GM23248 (cell line): ENCODE measurements around the gene ATP6V0D1. TPM values are rescaled to one million over a fixed set of nuclear protein-coding genes. Genes with fewer than 3 reads are reported as not detected.
"Not testable (repeated sequence)": the region's sequence is repeated elsewhere in the genome, so short reads cannot be mapped to it uniquely, and the experiment has no call there.

ENCODE experiments used
- DNase-seq: peaks from one replicate; pipeline ENCODE4 v3.0.0-alpha.2; 2015
- H2AFZ ChIP-seq: fragments of 200-600 bp; sonication (generic); 2 replicates; pipeline ENCODE4 v1.6.1; 2016; ENCODE audit warnings: antibody characterized with exemption
- H3F3A ChIP-seq: fragments of 200-600 bp; sonication (generic); 2 replicates; pipeline ENCODE4 v1.6.1; 2016; ENCODE audit warnings: mild to moderate bottlenecking, antibody characterized with exemption, mixed run types; ENCODE audit not compliant: insufficient read depth
- H3K27ac ChIP-seq: fragments of 200-600 bp; sonication (generic); 2 replicates; pipeline ENCODE4 v1.5.1; 2016; ENCODE audit warnings: mild to moderate bottlenecking
- H3K27me3 ChIP-seq: fragments of 200-600 bp; sonication (generic); replicated peaks from 2 replicates; pipeline ENCODE4 v1.6.1; 2016; ENCODE audit warnings: mild to moderate bottlenecking; ENCODE audit not compliant: insufficient read depth
- H3K36me3 ChIP-seq: fragments of 200-600 bp; sonication (generic); 2 replicates; pipeline ENCODE4 v1.6.1; 2016; ENCODE audit warnings: low read depth, mild to moderate bottlenecking
- H3K4me1 ChIP-seq: fragments of 200-600 bp; sonication (generic); 2 replicates; pipeline ENCODE4 v1.6.1; 2016; ENCODE audit warnings: mild to moderate bottlenecking; ENCODE audit not compliant: insufficient read depth
- H3K4me2 ChIP-seq: fragments of 200-600 bp; sonication (generic); one replicate; pipeline ENCODE4 v1.6.1; 2016; ENCODE audit warnings: mild to moderate bottlenecking; ENCODE audit not compliant: unreplicated experiment
- H3K4me3 ChIP-seq: fragments of 200-600 bp; sonication (generic); 2 replicates; pipeline ENCODE4 v1.5.1; 2016; ENCODE audit warnings: mild to moderate bottlenecking
- H3K79me2 ChIP-seq: fragments of 200-600 bp; sonication (generic); 2 replicates; pipeline ENCODE4 v1.6.1; 2016; ENCODE audit warnings: mild to moderate bottlenecking; ENCODE audit not compliant: insufficient read depth
- H3K9ac ChIP-seq: fragments of 200-600 bp; sonication (generic); 2 replicates; pipeline ENCODE4 v1.6.1; 2016; ENCODE audit warnings: mild to moderate bottlenecking
- H3K9me2 ChIP-seq: fragments of 200-600 bp; sonication (generic); 2 replicates; pipeline ENCODE4 v1.6.1; 2016; ENCODE audit warnings: mixed run types, mild to moderate bottlenecking, moderate library complexity; ENCODE audit not compliant: insufficient read depth
- H3K9me3 ChIP-seq: fragments of 200-600 bp; sonication (generic); one replicate; pipeline ENCODE4 v1.6.1; 2017; ENCODE audit warnings: low read depth
- H4K20me1 ChIP-seq: fragments of 200-600 bp; sonication (generic); 2 replicates; pipeline ENCODE4 v1.6.0; 2016; ENCODE audit not compliant: insufficient read depth
- EZH2 ChIP-seq: fragments of 200-600 bp; sonication (generic); IDR thresholded peaks from 2 replicates; pipeline ENCODE4 v1.6.1; 2018; ENCODE audit warnings: antibody characterized with exemption, mild to moderate bottlenecking; ENCODE audit not compliant: insufficient read depth, poor library complexity, severe bottlenecking
- EZH2phosphoT487 ChIP-seq: fragments of 200-600 bp; sonication (generic); IDR thresholded peaks from 2 replicates; pipeline ENCODE4 v1.6.1; 2018; ENCODE audit warnings: antibody characterized with exemption, moderate library complexity, mild to moderate bottlenecking, low read depth; ENCODE audit not compliant: insufficient read depth
- WGBS, 2 experiments: methylation state at CpG; one replicate each; pipeline ENCODE4 v1.1.6; 2015 to 2017; ENCODE audit warnings: low lambda C conversion rate in 2 of 2, low coverage in 1 of 2; ENCODE audit errors: missing lambda C conversion rate in 2 of 2; 5-methylcytosine and 5-hydroxymethylcytosine counted together
- in situ Hi-C: fragments of 300-500 bp; cut with MboI; formaldehyde crosslinking; loops from 2 replicates; pipeline ENCODE4 v1.15.0; 2020
- polyA plus RNA-seq: library from polyadenylated mRNA; unstranded; fragments of >200 nt; fragmentation: Nextera tagmentation; extraction: Ambion mirVana; gene quantifications from 2 replicates; pipeline ENCODE4 v1.2.1, GENCODE V29; 2016
- total RNA-seq: library from RNA; depleted of rRNA; stranded (reverse); fragments of >200 nt; shearing (Covaris generic); gene quantifications from 2 replicates; pipeline ENCODE4 v1.2.3, GENCODE V29; 2014

Gene ATP6V0D1
- total and polyA plus RNA-seq, 2 experiments from 2014 or later, result 135 to 166 TPM

GRCh38 chr16:67419502-67419901, 61.5 kb downstream of the ATP6V0D1 start:
- Histone ChIP-seq H3K4me2 (no peak overlapping the region), H3K9me2 (no peaks in the 10 kb centered on the region), H3K36me3 (no peaks in the 10 kb centered on the region), H4K20me1 (no peaks in the 10 kb centered on the region), H3K79me2 (0 out of 2 replicates have a peak, but pooled peaks cover 4% of the 10 kb centered on the region), H3K27me3 (no peaks in the 10 kb centered on the region), H3K9ac (no peak overlapping the region), H3K9me3 (no peaks in the 10 kb centered on the region), H3K27ac (no peak overlapping the region), H2AFZ (no peak overlapping the region), H3K4me1 (peaks cover 6% of the 10 kb centered on the region; the same call in 1 of the 2 replicates), H3F3A (0 out of 2 replicates have a peak, but pooled peaks cover 3% of the 10 kb centered on the region), H3K4me3 (no peak overlapping the region)
- in situ Hi-C loops, result no loop called here
- DNase-seq, result no peak
- WGBS, 2 experiments, result 91 to 92% methylated on average over 3 of the region's 3 CpGs
- TF ChIP-seq EZH2 (no peak), EZH2phosphoT487 (no peak)

GRCh38 chr16:67417333-67418061, 63.5 kb downstream of the ATP6V0D1 start:
- in situ Hi-C loops, result no loop called here
- H3K4me1 ChIP-seq, result peaks cover 11% of the 10 kb centered on the region; the same call in 1 of the 2 replicates
- no peak overlapping the region for H3K27ac ChIP-seq
- H3K79me2 ChIP-seq, result peaks cover 4% of the 10 kb centered on the region; the same call in 1 of the 2 replicates
- H3K9ac ChIP-seq, result no peak overlapping the region
- H3K9me3 ChIP-seq, result no peaks in the 10 kb centered on the region
- no peak overlapping the region for H3K4me3 ChIP-seq
- no peaks in the 10 kb centered on the region for H3K27me3 ChIP-seq
- 89 to 93% methylated on average over 2 of the region's 2 CpGs for whole genome bisulfite sequencing, 2 experiments
- H4K20me1 ChIP-seq, result no peaks in the 10 kb centered on the region
- H3F3A ChIP-seq, result peaks cover 5% of the 10 kb centered on the region; the same call in 1 of the 2 replicates
- no peak overlapping the region for H2AFZ ChIP-seq
- DNase-seq, result no peak
- H3K4me2 ChIP-seq, result no peak overlapping the region
- no peaks in the 10 kb centered on the region for H3K36me3 ChIP-seq
- TF ChIP-seq EZH2phosphoT487 (no peak), EZH2 (no peak)
- H3K9me2 ChIP-seq, result no peaks in the 10 kb centered on the region

GRCh38 chr16:67415872-67416793, 64.8 kb downstream of the ATP6V0D1 start, which contains the start of gene ZDHHC1:
Gene ZDHHC1 (minus strand): TSS chr16:67416477. CDS start chr16:67407775, 8,702 bp downstream.
- Histone ChIP-seq H3K4me3 (peak within 1 kb of the TSS; percentile 80), H3K4me1 (peaks cover 11% of the 10 kb centered on the region; the same call in 1 of the 2 replicates), H3K4me2 (peak within 1 kb of the TSS; percentile 95), H3K79me2 (peaks cover 12% of the 10 kb centered on the region), H3K27me3 (no peaks in the 10 kb centered on the region), H3K27ac (peak within 1 kb of the TSS; percentile 85), H3K36me3 (no peaks in the 10 kb centered on the region), H4K20me1 (no peaks in the 10 kb centered on the region), H3K9me3 (no peaks in the 10 kb centered on the region), H3K9me2 (no peaks in the 10 kb centered on the region), H2AFZ (peak within 1 kb of the TSS; percentile 96), H3K9ac (peak within 1 kb of the TSS; percentile 95), H3F3A (peaks cover 9% of the 10 kb centered on the region; the same call in 1 of the 2 replicates)
- TF ChIP-seq EZH2phosphoT487, result no peak
- TF ChIP-seq EZH2, result no peak
- in situ Hi-C loops, result no loop called here
- DNase-seq, result peak; percentile 90
- 1 to 2% methylated on average over 68 to 72 of the region's 73 CpGs for WGBS, 2 experiments

GRCh38 chr16:67415421-67415820, 65.5 kb downstream of the ATP6V0D1 start:
- H3K9ac ChIP-seq, result peak overlapping the region; percentile 95
- H3K9me3 ChIP-seq, DNase-seq, in situ Hi-C loops, H3K36me3 ChIP-seq, H3F3A ChIP-seq, H3K9me2 ChIP-seq, H4K20me1 ChIP-seq, H3K27me3 ChIP-seq: not testable (repeated sequence)
- H3K4me2 ChIP-seq, result peak overlapping the region; percentile 95
- H2AFZ ChIP-seq, result peak overlapping the region; percentile 96
- peak overlapping the region; percentile 80 for H3K4me3 ChIP-seq
- peak overlapping the region; percentile 85 for H3K27ac ChIP-seq
- 84 to 87% methylated on average over 19 of the region's 19 CpGs for WGBS, 2 experiments
- peaks cover 18% of the 10 kb centered on the region for H3K79me2 ChIP-seq
- peaks cover 11% of the 10 kb centered on the region; the same call in 1 of the 2 replicates for H3K4me1 ChIP-seq
